NCI-H524 (cell line): ENCODE measurements around the gene DIS3L2.
"Not testable (repeated sequence)": the region's sequence is repeated elsewhere in the genome, so short reads cannot be mapped to it uniquely, and the experiment has no call there.

Experiments used
- DNase-seq, 2 experiments: peaks; one replicate each; lab custom pipeline; 2025; lab: John Stamatoyannopoulos, UW

DIS3L2 gene

GRCh38 chr2:232332940-232333259 lies 371.4 kb downstream of the DIS3L2 start:
- DNase-seq = no peak

GRCh38 chr2:232333361-232334135 lies 372.0 kb downstream of the DIS3L2 start:
- peak in 1 of 2 experiments; percentile 23 for DNase-seq

- not testable (repeated sequence) for DNase-seq
Measured at GRCh38 chr2:232334136-232334884, 372.8 kb downstream of the DIS3L2 start.

GRCh38 chr2:232334885-232335205 lies 373.3 kb downstream of the DIS3L2 start:
- not testable (repeated sequence) for DNase-seq

GRCh38 chr2:232335206-232335858 lies 373.8 kb downstream of the DIS3L2 start:
- DNase-seq = not testable (repeated sequence)

- DNase-seq = no peak
Measured at GRCh38 chr2:232335859-232336215, 374.3 kb downstream of the DIS3L2 start.

GRCh38 chr2:232336241-232336736 lies 374.8 kb downstream of the DIS3L2 start:
- DNase-seq = no peak

GRCh38 chr2:232336981-232337720 lies 375.6 kb downstream of the DIS3L2 start:
- no peak for DNase-seq

- DNase-seq = not testable (repeated sequence)
Measured at GRCh38 chr2:232338094-232338758, 376.7 kb downstream of the DIS3L2 start.

- DNase-seq = no peak
Measured at GRCh38 chr2:232338759-232339106, 377.2 kb downstream of the DIS3L2 start.

- no peak for DNase-seq
Measured at GRCh38 chr2:232339121-232340081, 377.9 kb downstream of the DIS3L2 start.

- no peak for DNase-seq
Measured at GRCh38 chr2:232340171-232340935, 378.8 kb downstream of the DIS3L2 start.

GRCh38 chr2:232341061-232341738 lies 379.7 kb downstream of the DIS3L2 start:
- DNase-seq = no peak

GRCh38 chr2:232341739-232342126 lies 380.2 kb downstream of the DIS3L2 start:
- DNase-seq = no peak

- no peak for DNase-seq
Measured at GRCh38 chr2:232342635-232343565, 381.4 kb downstream of the DIS3L2 start.

GRCh38 chr2:232343821-232344220 lies 382.3 kb downstream of the DIS3L2 start:
- DNase-seq = no peak

- DNase-seq = no peak
Measured at GRCh38 chr2:232345251-232345650, 383.7 kb downstream of the DIS3L2 start.

- DNase-seq = no peak
Measured at GRCh38 chr2:232347369-232347768, 385.9 kb downstream of the DIS3L2 start.
